Transverse colon (tissue), 4 donors: ENCODE measurements around the gene METTL13. TPM values are rescaled to one million over a fixed set of nuclear protein-coding genes. Genes with fewer than 3 reads are reported as not detected.
"Not testable (repeated sequence)": the region's sequence is repeated elsewhere in the genome, so short reads cannot be mapped to it uniquely, and the experiment has no call there.

Experiments used
- DNase-seq: peaks from one replicate; pipeline ENCODE4 v3.0.0-alpha.2; 2019
- H3K27ac ChIP-seq, 4 donors: fragments of 200-600 bp; sonication (generic); 2 replicates each; pipeline ENCODE4 v1.5.1; 2016 to 2018; ENCODE audit warnings: inconsistent platforms in 4 of 4
- H3K27me3 ChIP-seq: fragments of 200-600 bp; sonication (generic); 2 replicates; pipeline ENCODE4 v1.5.1; 2017; ENCODE audit warnings: inconsistent platforms
- H3K36me3 ChIP-seq, 4 donors: fragments of 200-600 bp; sonication (generic); 2 replicates each; pipeline ENCODE4 v1.5.1; 2017 to 2019; ENCODE audit warnings: inconsistent platforms in 4 of 4
- H3K4me1 ChIP-seq, 4 donors: fragments of 200-600 bp; sonication (generic); 2 replicates each; pipeline ENCODE4 v1.5.1; 2017 to 2020; ENCODE audit warnings: inconsistent platforms in 4 of 4
- H3K4me3 ChIP-seq, 4 donors: fragments of 200-600 bp; sonication (generic); 1 replicate in 1 of 4; 2 replicates in 3 of 4; pipeline versions ENCODE4 v1.5.1 to v1.6.1; 2017 to 2019; ENCODE audit warnings: inconsistent platforms in 4 of 4
- H3K9me3 ChIP-seq, 2 donors: fragments of 200-600 bp; sonication (generic); 2 replicates each; pipeline ENCODE4 v1.5.1; 2017 to 2019; ENCODE audit warnings: inconsistent platforms in 2 of 2
- EP300 ChIP-seq: sonication (generic); formaldehyde crosslinking; IDR thresholded peaks from one replicate; pipeline ENCODE4 v1.6.1; 2017; ENCODE audit warnings: antibody characterized with exemption, low read depth
- POLR2A ChIP-seq: fragments of 450-650 bp; IDR thresholded peaks from one replicate; pipeline ENCODE4 v1.6.1; 2016; ENCODE audit warnings: antibody characterized with exemption, mild to moderate bottlenecking, moderate library complexity
- POLR2AphosphoS5 ChIP-seq, 3 donors: sonication (generic); formaldehyde crosslinking; IDR thresholded peaks; one replicate each; pipeline ENCODE4 v1.6.1; 2016; ENCODE audit warnings: antibody characterized with exemption in 3 of 3
- WGBS, 2 donors: methylation state at CpG; one replicate each; pipeline ENCODE4 v1.1.5; 2018; ENCODE audit warnings: low coverage in 1 of 2; 5-methylcytosine and 5-hydroxymethylcytosine counted together
- in situ Hi-C, 4 donors: fragments of 200-750 bp; cut with MboI; loops; one replicate each; pipeline versions ENCODE4 v1.15.0 to v1.15.1; 2017; ENCODE audit warnings: low sequenced_read_pairs in 3 of 4, low pct_ligation_motif_present in 1 of 4, low pct_unique_long_range_greater_than_20kb in 1 of 4
- intact Hi-C: fragments of 100-400 bp; cut with DNase I; formaldehyde crosslinking; loops from one replicate; pipeline ENCODE4 v1.15.1; 2023; ENCODE audit warnings: low total_unique reads
- total RNA-seq, 4 donors: library from RNA; depleted of rRNA; stranded (reverse); fragments of >200 nt; gene quantifications; one replicate each; pipeline ENCODE4 v1.1.0, GENCODE V29; 2016
- TF ChIP-seq, protein P1 (sequence below), 5 experiments: fragments of 200-600 bp in 3 of 5; fragments of 450-650 bp in 2 of 5; sonication (generic) in 3 of 5; IDR thresholded peaks; 1 replicate in 2 of 5; 2 replicates in 3 of 5; pipeline ENCODE4 v1.5.1; 2016 to 2017; ENCODE audit warnings: antibody characterized with exemption in 5 of 5, inconsistent platforms in 3 of 5, mild to moderate bottlenecking in 2 of 5, moderate library complexity in 1 of 5

METTL13 gene
- total RNA-seq, 4 donors from 2014 or later = 10.5 to 80.8 (median 25.8) TPM

DNA sequence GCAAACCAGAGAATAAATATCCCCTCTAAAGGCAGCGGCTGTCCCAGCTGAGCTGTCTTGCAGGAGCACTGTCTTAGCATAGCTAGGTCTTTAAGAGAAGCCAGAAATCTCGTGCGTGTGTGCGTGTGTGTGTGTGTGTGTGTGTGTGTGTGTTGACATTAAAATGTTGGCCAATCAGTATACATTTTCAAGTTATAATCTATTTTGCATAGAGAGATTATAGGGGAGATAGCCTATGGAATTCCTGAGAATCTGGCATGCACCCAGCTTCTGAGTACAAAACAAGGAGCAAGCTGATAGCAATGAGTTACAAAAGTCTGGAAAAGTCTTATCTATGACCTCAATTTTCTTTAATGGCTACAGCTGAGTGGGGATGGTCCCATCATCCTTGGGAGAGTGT is 17.7 kb downstream of the METTL13 start:
- no peaks in the 10 kb centered on the region for H3K27me3 ChIP-seq
- DNase-seq = no peak
- H3K27ac ChIP-seq = no peak overlapping the region
- TF ChIP-seq EP300 (no peak), POLR2AphosphoS5 (IDR thresholded peaks at IDR 0.05) (no peak), POLR2A (no peak)
- TF ChIP-seq, protein P1, sequence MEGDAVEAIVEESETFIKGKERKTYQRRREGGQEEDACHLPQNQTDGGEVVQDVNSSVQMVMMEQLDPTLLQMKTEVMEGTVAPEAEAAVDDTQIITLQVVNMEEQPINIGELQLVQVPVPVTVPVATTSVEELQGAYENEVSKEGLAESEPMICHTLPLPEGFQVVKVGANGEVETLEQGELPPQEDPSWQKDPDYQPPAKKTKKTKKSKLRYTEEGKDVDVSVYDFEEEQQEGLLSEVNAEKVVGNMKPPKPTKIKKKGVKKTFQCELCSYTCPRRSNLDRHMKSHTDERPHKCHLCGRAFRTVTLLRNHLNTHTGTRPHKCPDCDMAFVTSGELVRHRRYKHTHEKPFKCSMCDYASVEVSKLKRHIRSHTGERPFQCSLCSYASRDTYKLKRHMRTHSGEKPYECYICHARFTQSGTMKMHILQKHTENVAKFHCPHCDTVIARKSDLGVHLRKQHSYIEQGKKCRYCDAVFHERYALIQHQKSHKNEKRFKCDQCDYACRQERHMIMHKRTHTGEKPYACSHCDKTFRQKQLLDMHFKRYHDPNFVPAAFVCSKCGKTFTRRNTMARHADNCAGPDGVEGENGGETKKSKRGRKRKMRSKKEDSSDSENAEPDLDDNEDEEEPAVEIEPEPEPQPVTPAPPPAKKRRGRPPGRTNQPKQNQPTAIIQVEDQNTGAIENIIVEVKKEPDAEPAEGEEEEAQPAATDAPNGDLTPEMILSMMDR (IDR thresholded peaks at IDR 0.05) = no peak
- in situ Hi-C loops (loop anchor here in 2 of 4 donors (5.0 to 25.0 kb wide), 2 partner anchors 183 to 638 kb away; partner anchors contain the start of gene PIGC (in 1 of the 2)), intact Hi-C loops (loop anchor here (5.0 kb wide), 1 partner anchor 1553 kb away; no protein-coding TSS in a partner anchor)
- H3K4me3 ChIP-seq = no peak overlapping the region
- 63 to 80% methylated on average over 2 to 4 of the region's 4 CpGs for WGBS, 2 donors
- H3K36me3 ChIP-seq = peaks cover 0 to 23% (median 7%) of the 10 kb centered on the region in 4 donors
- H3K4me1 ChIP-seq = no peaks in the 10 kb centered on the region
- no peaks in the 10 kb centered on the region for H3K9me3 ChIP-seq

DNA sequence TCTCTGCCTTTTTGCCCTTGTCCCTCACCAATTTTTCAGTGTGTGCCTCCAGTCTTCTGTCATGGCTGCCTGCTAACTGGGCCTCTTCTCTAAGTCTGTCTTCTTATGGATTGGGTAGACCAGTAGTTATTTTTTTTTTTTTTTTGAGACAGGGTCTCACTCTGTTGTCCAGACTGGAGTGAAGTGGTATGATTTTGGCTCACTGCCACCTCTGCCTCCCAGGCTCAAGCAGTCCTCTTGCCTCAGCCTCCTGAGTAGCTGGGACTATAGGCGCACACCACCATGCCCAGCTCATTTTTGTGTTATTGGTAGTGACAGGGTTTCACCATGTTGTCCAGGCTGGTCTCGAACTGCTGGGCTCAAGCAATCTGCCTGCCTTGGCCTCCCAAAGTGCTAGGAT is 18.2 kb downstream of the METTL13 start:
- peaks cover 0 to 18% (median 5%) of the 10 kb centered on the region in 4 donors for H3K36me3 ChIP-seq
- H3K27ac ChIP-seq, H3K4me3 ChIP-seq, H3K27me3 ChIP-seq, H3K9me3 ChIP-seq, H3K4me1 ChIP-seq, DNase-seq: not testable (repeated sequence)
- in situ Hi-C loops = loop anchor here (5.0 to 25.0 kb wide), 4 partner anchors 183 to 638 kb away; partner anchors contain the start of genes C1orf105 (in 2 of the 4) and PIGC (in 1 of the 4)
- 95% methylated on average over 2 of the region's 2 CpGs; no CpG with 5 or more reads in 1 of the 2 donors for WGBS, 2 donors
- intact Hi-C loops = loop anchor here (5.0 kb wide), 2 partner anchors 183 to 1553 kb away; no protein-coding TSS in a partner anchor

DNA sequence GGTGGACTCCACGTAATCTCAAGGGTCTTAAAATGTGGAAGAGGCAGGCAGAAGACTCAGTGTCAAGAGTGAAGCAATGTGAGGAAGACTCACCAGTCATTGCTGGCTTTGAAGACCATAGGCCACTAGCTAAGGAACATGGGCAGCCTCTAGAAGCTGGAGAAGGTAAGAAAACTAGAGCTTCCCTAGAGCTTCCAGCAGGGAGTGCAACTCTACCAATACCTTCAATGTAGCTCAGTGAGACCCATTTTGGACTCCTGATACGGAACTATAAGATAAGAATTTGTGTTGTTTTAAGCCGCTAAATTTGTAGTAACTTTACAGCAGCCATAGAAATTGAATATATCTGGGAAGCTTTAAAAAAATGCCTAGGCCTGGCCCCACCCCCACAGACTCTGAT is 18.9 kb downstream of the METTL13 start:
- H3K27me3 ChIP-seq = no peaks in the 10 kb centered on the region
- no peaks in the 10 kb centered on the region for H3K9me3 ChIP-seq
- DNase-seq = no peak
- intact Hi-C loops = loop anchor here (5.0 kb wide), 1 partner anchor 182 kb away; no protein-coding TSS in a partner anchor
- H3K27ac ChIP-seq = no peak overlapping the region
- WGBS, 2 donors = 88 to 90% methylated on average over 2 to 3 of the region's 3 CpGs
- in situ Hi-C loops = loop anchor here (10.0 to 25.0 kb wide), 2 partner anchors 184 to 612 kb away; partner anchors contain the start of gene C1orf105 (in 2 of the 4)
- TF ChIP-seq, protein P1 (IDR thresholded peaks at IDR 0.05) = no peak
- TF ChIP-seq POLR2AphosphoS5 (IDR thresholded peaks at IDR 0.05) (no peak), POLR2A (no peak), EP300 (no peak)
- no peaks in the 10 kb centered on the region for H3K4me1 ChIP-seq
- H3K4me3 ChIP-seq = no peak overlapping the region
- peaks cover 0 to 16% (median 5%) of the 10 kb centered on the region in 4 donors for H3K36me3 ChIP-seq

DNA sequence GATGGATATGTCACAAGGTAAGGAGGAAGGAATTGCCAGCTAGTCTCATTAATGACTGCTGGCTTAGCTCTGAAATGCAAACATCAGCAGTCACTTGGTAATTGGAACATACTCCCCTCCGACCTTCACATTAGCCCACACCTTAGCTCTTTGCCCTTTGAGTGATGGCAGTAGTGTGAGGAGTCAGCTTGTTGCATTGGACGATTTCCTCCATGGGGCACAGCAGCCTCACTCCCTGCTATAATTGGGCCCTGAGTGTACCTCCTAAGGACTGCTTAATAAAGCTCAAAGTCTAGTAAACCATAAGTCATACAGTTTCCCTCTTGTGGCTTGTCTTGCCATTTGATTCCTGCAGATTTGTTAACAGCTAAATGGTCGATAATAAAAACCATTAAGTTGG is 19.4 kb downstream of the METTL13 start:
- no peaks in the 10 kb centered on the region for H3K4me1 ChIP-seq
- DNase-seq = no peak
- intact Hi-C loops = loop anchor here (5.0 kb wide), 1 partner anchor 181 kb away; no protein-coding TSS in a partner anchor
- 67 to 78% methylated on average over 1 to 3 of the region's 3 CpGs for WGBS, 2 donors
- no peak for TF ChIP-seq POLR2AphosphoS5 (IDR thresholded peaks at IDR 0.05)
- TF ChIP-seq, protein P1 (IDR thresholded peaks at IDR 0.05) = no peak
- no peak for TF ChIP-seq POLR2A
- TF ChIP-seq EP300 = no peak
- no peaks in the 10 kb centered on the region for H3K27me3 ChIP-seq
- no peak overlapping the region for H3K27ac ChIP-seq
- H3K4me3 ChIP-seq = no peak overlapping the region
- peaks cover 0 to 12% (median 5%) of the 10 kb centered on the region in 4 donors for H3K36me3 ChIP-seq
- in situ Hi-C loops = loop anchor here (10.0 to 25.0 kb wide), 2 partner anchors 184 to 611 kb away; partner anchors contain the start of gene C1orf105 (in 2 of the 4)
- no peaks in the 10 kb centered on the region for H3K9me3 ChIP-seq
